HG03469 (cell line): ENCODE measurements around the gene FAM20C.
"Not testable (repeated sequence)": the region's sequence is repeated elsewhere in the genome, so short reads cannot be mapped to it uniquely, and the experiment has no call there.

Experiments used
- ATAC-seq: cut with Tn5 transposase; IDR thresholded peaks from one replicate; pipeline ENCODE4 v1.9.1; 2021; ENCODE audit warnings: mild to moderate bottlenecking, moderate library complexity, moderate number of reproducible peaks; ENCODE audit not compliant: unreplicated experiment

The FAM20C gene

GRCh38 chr7:171912-172515 lies 20.4 kb upstream of the FAM20C start:
- ATAC-seq = no peak

DNA sequence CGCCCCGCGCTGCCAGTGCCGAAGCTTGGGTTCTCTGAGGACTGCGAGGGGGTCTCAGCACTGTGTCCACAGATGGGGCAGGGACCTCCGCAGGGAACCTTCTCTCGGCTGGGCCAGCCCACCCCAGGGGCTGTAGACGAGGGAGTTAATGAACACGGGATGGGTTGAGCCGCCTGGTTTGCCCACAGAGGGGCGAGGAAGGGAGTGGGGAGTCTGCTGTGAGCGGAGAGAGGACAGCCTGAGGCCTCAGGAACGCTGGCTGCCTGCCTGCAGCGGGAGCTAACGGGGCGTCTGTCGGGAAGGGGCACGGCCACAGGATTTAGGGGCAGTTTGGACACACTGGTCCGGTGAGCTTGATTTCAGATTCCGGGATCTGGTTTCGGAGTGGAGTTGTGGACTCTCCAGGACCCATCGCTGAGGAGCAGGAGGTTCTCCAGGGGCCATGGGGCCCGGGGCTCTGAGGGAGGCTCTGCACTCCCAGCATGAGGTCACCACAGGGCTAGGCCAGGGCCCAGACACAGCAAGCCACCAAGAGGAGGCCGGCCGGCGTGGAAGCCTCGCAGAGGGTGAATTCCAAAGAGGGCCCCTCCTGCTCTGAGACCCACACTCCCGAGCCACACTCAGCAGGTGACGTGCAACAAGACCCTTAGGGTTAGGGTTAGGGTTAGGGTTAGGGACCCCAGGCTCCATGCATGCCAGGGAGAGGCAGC lies 19.0 kb upstream of the FAM20C start:
- ATAC-seq = no peak

DNA sequence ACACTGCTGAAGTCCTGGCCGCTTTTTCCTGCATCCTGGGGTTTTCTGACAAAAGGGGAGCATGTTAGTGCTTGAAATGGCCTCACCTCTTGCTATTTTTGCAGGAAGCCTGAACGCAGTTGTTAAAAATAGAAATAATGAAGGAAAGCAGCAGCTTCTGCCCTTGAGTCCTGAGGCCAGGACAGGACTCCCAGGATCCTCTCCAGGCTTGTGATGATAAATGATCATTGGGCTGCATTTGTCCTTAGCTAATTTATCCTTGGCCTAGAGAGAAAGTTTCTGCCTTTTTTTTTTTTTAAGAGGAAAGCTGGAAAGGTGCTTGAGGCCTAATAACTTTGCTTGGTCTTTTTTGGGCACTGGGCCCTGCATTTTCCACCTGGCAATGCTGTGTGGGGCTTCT lies 17.7 kb upstream of the FAM20C start:
- no peak for ATAC-seq

- no peak for ATAC-seq
These were observed 16.4 kb upstream of the FAM20C start for GRCh38 chr7:175955-176354.

GRCh38 chr7:176381-176780 lies 16.0 kb upstream of the FAM20C start:
- ATAC-seq = no peak

GRCh38 chr7:176786-177459 lies 15.4 kb upstream of the FAM20C start:
- no peak for ATAC-seq

- no peak for ATAC-seq
These were observed 13.9 kb upstream of the FAM20C start for GRCh38 chr7:178444-178843.

DNA sequence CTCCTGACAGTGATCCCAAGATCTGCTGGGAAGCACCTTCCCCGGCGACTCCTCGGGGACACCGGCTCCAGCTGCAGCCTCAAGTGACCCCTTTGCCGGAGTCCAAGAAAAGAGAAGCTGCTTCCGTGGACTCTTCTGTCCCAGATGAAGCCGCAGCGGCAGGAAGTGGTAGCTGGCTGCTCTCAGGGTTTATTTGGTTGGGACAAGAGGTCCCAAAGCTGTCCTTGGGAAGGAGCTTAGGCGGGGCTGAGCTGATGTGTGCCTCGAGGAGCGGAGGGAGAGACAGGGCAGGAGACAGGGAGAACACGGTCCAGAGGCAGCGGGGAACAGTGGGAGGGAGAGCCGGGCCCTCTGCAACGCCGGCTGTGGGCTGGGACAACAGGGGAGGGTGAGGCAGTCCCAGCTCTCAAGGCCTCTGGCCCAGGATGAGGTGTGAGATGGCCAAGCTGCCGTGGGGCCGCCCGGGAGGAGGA lies 13.1 kb upstream of the FAM20C start:
- no peak for ATAC-seq

GRCh38 chr7:179948-180694 lies 12.2 kb upstream of the FAM20C start:
- ATAC-seq = no peak

DNA sequence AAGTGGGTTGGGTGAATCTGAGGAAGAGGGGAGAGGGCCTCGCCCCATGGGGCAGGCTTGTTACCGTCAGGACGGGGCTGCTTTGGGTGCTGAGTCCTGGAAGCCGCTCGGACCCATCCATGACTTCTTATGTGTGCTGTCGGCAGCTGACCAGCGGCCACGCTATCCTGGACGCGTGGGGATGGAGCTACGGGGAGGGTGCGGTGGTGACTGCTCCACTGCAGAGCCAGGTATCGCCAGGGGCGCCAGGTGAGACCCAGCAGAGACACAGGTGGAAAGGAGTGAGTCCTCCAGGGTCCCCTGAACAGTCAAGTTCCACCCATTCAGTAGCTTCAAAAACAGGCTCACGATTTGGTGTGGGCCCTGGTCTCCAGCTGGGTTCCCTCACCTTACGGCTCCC lies 10.6 kb upstream of the FAM20C start:
- ATAC-seq = no peak

- ATAC-seq = not testable (repeated sequence)
These were observed 9.9 kb upstream of the FAM20C start for GRCh38 chr7:182502-182901.

DNA sequence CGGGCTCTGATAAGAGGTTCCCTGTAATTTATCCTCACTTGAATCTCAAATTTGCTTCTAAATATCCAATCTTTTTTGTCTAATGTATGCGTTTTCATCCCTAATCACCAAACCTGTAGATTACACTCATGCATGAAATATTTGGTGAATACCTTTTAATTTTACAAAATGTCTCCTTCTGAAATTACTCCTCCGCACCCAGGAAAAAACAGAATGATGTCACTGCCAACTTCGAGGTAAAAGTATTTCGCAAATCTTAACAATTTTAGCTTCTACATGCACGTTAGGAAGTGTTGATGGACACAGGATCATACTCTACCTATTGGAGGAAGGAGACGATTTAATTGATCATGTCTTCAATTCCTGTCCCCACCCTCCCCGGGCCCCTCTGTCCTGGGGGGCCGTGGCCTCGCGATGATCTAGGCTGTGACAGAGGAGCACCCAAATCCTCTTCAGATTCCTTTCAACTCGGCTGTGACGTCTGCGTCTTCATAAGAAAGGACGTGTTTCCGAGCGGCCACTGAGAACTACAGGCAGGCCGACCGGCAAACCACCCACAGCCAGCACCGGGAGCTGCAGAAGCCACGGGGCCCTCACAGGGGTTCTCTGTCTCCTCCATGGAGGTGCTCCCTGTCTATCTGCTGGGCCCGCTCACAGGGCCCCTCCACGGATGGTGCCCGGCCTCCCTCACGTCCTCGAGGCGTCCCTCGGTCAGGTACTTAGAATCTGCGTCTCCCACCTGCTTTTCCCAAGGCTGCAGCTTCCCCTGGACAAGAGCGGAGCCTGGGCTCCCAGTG lies 8.7 kb upstream of the FAM20C start:
- no peak for ATAC-seq

GRCh38 chr7:184294-185264 lies 7.8 kb upstream of the FAM20C start:
- ATAC-seq = no peak

DNA sequence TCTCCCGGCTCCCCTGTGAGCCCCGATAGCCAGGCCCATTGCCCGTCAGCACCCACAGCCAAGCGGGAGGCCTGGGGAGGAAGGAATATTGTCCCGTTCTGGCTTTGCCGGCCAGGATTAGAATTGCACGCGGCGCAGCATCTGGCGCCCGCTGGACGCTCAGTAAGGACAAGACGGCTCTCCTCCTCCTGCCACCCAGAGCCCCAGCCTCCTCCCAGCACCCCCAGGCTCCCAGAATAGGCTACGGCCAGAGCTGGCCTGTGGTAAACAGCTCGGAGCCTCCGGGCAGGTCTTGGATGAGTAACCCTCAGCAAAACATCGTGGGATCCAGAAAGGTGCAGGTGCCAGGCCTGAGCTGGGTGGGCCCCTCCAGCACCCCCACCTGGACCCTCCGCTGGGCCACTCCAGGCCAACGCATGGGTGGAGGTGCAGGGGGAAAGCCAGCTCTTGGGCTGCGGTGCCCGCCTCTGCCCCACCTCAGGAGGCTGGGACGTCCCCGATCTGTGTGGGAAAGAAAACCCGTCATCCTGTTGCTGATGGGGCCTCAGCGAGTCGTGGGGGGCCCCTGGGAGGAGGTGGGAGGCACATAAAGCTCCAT lies 5.8 kb upstream of the FAM20C start:
- ATAC-seq = no peak

DNA sequence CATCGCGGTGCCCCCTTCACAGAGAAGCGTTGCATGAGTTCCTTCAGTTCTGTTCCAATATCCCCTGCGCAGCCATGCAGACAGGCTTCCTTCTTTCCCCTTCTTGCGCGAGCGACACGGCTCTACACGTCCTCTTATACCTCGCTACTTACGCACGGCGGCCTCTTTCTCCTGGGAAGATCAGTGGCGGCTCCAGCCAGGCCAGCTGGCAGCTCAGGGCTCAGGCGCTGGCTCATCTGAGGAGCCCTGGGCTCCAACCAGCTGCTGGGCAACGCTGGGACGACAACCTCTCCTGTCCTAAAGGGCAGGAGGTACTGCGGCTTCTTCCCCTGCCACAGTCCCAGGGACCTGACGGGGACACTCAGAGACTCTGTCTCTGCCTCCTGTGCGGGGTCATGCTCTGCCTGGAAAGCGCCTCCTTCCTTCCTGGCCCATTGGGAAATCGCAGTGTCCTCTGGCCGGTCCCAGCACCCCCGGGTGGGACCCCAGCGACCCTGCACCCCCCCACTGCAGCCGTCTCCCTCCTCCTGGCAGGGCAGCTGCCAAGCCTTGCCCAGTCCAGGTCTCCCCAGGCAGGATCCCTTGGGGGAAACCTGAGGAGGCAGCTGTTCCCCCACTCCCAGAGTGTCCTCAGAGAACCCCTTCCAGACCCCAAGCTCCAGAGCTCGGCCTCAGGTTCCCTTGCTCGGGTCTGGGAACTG lies 5.0 kb upstream of the FAM20C start:
- no peak for ATAC-seq

DNA sequence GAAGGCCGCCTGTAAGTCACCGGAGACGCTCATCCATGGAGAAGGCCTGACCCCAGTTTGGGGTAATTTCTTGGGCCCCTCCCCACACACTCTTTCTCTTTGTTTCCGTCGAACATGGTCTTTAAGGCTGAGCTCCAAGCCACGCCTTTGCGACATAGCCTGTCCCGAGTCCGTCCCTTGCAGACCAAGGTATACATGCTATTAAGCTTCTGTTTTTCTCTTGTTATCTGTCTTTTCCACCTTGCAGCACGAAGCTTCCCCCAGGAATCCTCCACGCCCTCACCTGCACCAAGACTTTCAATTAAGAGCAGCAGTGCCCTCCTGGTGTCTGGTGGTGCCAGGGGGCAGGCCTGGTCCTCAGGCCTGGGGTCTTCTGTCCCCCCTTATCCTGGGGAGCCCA lies 4.2 kb upstream of the FAM20C start:
- no peak for ATAC-seq

DNA sequence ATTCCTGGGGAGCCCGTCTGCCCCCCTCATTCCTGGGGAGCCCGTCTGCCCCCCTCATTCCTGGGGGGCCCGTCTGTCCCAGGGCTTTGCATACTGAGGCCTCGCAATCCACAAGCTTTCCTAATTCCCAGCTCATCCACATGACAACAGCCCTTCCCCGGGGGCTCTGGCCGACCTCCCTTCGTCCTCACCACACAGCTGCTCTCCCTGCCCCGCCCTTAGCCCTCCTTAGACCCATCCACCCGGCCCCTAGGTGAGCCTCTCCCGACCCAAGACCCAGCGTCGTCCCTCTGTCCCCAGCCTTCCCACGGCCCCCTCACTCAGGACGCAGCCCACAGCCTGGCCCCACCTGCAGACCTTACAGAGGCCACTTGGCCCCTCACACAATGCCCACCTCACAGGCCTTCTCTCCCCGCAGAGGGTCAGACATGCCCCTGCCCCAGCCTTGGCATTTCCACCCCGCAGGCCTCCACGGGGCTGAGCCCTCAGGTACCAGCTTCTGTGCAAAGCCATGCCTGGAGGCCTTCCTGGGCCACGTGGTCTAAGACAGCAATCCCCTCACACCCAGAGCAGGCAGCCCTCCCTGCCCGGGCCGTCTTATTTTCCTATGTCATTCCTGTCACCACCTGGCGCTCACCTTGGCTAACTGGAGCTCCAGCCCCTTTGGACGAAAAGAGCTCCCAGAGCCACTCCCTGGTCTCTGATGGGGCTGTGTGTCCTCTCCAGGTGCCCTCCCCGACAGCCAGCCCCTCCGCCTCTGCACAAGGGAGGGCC lies 3.5 kb upstream of the FAM20C start:
- no peak for ATAC-seq

GRCh38 chr7:189719-190118 lies 2.7 kb upstream of the FAM20C start:
- no peak for ATAC-seq
